ENCODE measurements around the gene ZNF587B.
"Not testable (repeated sequence)": the region's sequence is repeated elsewhere in the genome, so short reads cannot be mapped to it uniquely, and the experiment has no call there.

DNA sequence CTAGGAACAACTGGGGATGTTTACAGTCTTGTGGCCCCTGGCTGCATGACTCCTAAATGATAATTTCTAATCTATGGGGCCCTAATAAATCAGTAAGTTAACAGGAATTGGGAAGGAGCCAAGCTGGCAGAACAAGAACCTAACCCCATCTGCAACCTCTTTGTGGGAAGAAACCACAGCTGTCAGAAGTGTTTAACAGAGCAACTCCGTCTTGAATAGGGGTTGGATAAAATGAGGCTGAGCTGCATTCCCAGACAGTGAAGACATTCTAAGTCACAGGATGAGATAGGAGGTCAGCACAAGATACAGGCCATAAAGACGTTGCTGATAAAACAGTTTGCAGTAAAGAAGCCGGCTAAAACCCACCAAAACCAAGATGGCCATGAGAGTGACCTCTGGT, 60.6 kb downstream of the ZNF587B start:
- TF ChIP-seq, protein P1, sequence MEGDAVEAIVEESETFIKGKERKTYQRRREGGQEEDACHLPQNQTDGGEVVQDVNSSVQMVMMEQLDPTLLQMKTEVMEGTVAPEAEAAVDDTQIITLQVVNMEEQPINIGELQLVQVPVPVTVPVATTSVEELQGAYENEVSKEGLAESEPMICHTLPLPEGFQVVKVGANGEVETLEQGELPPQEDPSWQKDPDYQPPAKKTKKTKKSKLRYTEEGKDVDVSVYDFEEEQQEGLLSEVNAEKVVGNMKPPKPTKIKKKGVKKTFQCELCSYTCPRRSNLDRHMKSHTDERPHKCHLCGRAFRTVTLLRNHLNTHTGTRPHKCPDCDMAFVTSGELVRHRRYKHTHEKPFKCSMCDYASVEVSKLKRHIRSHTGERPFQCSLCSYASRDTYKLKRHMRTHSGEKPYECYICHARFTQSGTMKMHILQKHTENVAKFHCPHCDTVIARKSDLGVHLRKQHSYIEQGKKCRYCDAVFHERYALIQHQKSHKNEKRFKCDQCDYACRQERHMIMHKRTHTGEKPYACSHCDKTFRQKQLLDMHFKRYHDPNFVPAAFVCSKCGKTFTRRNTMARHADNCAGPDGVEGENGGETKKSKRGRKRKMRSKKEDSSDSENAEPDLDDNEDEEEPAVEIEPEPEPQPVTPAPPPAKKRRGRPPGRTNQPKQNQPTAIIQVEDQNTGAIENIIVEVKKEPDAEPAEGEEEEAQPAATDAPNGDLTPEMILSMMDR (IDR thresholded peaks at IDR 0.05; ENCODE audit: insufficient read depth, low read length, poor library complexity, severe bottlenecking): not testable (repeated sequence)
- TF ChIP-seq EZH2phosphoT487 (conservative IDR thresholded peaks at IDR 0.05; ENCODE audit: low read length): not testable (repeated sequence)

Data from SU-DHL-6 (cell line).